HL-60/S4 (cell line): ENCODE results near the gene BDKRB2.

Source experiments
- in situ Hi-C: fragments of 300-500 bp; cut with MboI; formaldehyde crosslinking; loops from 2 replicates; pipeline ENCODE4 v1.14.3; 2022; ENCODE audit warnings: low sequenced_read_pairs

The BDKRB2 gene

GRCh38 chr14:96267916-96268315 lies 63.3 kb downstream of the BDKRB2 start:
- in situ Hi-C loops, result loop anchor here (10.0 kb wide), 1 partner anchor 163 kb away; no protein-coding TSS in a partner anchor

- in situ Hi-C loops, result loop anchor here (10.0 kb wide), 1 partner anchor 164 kb away; no protein-coding TSS in a partner anchor
Observed at GRCh38 chr14:96268431-96269358, 64.1 kb downstream of the BDKRB2 start.

GRCh38 chr14:96269359-96269710 lies 64.7 kb downstream of the BDKRB2 start:
- in situ Hi-C loops, result loop anchor here (10.0 kb wide), 1 partner anchor 165 kb away; no protein-coding TSS in a partner anchor

GRCh38 chr14:96270565-96271420 lies 66.2 kb downstream of the BDKRB2 start:
- in situ Hi-C loops, result no loop called here

GRCh38 chr14:96271421-96271762 lies 66.8 kb downstream of the BDKRB2 start:
- in situ Hi-C loops, result no loop called here

- in situ Hi-C loops, result no loop called here
Observed at GRCh38 chr14:96272777-96273473, 68.3 kb downstream of the BDKRB2 start.

- in situ Hi-C loops, result no loop called here
Observed at GRCh38 chr14:96273629-96274028, 69.0 kb downstream of the BDKRB2 start.

- in situ Hi-C loops, result no loop called here
Observed at GRCh38 chr14:96274122-96274521, 69.5 kb downstream of the BDKRB2 start.

- in situ Hi-C loops, result no loop called here
Observed at GRCh38 chr14:96274543-96274942, 69.9 kb downstream of the BDKRB2 start.

- in situ Hi-C loops, result no loop called here
Observed at GRCh38 chr14:96275177-96276112, 70.8 kb downstream of the BDKRB2 start.

- in situ Hi-C loops, result no loop called here
Observed at GRCh38 chr14:96277890-96278289, 73.3 kb downstream of the BDKRB2 start.

GRCh38 chr14:96279564-96279963 lies 74.9 kb downstream of the BDKRB2 start:
- in situ Hi-C loops, result no loop called here

- in situ Hi-C loops, result no loop called here
Observed at GRCh38 chr14:96280104-96280503, 75.5 kb downstream of the BDKRB2 start.

- in situ Hi-C loops, result no loop called here
Observed at GRCh38 chr14:96281486-96281885, 76.8 kb downstream of the BDKRB2 start.

- in situ Hi-C loops, result no loop called here
Observed at GRCh38 chr14:96284008-96284407, 79.4 kb downstream of the BDKRB2 start.

- in situ Hi-C loops, result no loop called here
Observed at GRCh38 chr14:96284430-96284829, 79.8 kb downstream of the BDKRB2 start.

GRCh38 chr14:96285667-96286066 lies 81.0 kb downstream of the BDKRB2 start:
- in situ Hi-C loops, result no loop called here

- in situ Hi-C loops, result no loop called here
Observed at GRCh38 chr14:96286251-96286650, 81.6 kb downstream of the BDKRB2 start.

GRCh38 chr14:96287856-96288255 lies 83.2 kb downstream of the BDKRB2 start:
- in situ Hi-C loops, result no loop called here
